H1 (cell line): ENCODE data around the gene TCFL5.

Experiments
- CEBPB ChIP-seq: IDR thresholded peaks from 2 replicates; pipeline ENCODE4 v1.6.1; 2012; ENCODE audit warnings: low read depth, low read length
- POLR2A ChIP-seq, 2 experiments: IDR thresholded peaks; 1 replicate in 1 of 2; 2 replicates in 1 of 2; pipeline ENCODE4 v1.6.1; 2011; ENCODE audit warnings: low read depth in 2 of 2, low read length in 2 of 2, mild to moderate bottlenecking in 2 of 2; ENCODE audit errors: control extremely low read depth in 1 of 2
- SIRT6 ChIP-seq: IDR thresholded peaks from one replicate; pipeline ENCODE4 v1.7.1; 2012; ENCODE audit warnings: low read length, inconsistent platforms
- USF2 ChIP-seq: IDR thresholded peaks from 2 replicates; pipeline ENCODE4 v1.6.1; 2011; ENCODE audit warnings: low read length, improper control_type of control experiment
- YY1 ChIP-seq: IDR thresholded peaks from 2 replicates; pipeline ENCODE4 v1.6.1; 2011; ENCODE audit warnings: low read depth, mild to moderate bottlenecking, low read length

GRCh38 chr20:62893700-62894099 lies 32.1 kb upstream of the TCFL5 start:
- TF ChIP-seq POLR2A (IDR thresholded peaks at IDR 0.05; ENCODE audit: control extremely low read depth in 1 of 2, low read depth in 2 of 2, low read length in 2 of 2), result no peak
- no peak for TF ChIP-seq CEBPB
- no peak for TF ChIP-seq SIRT6
- TF ChIP-seq USF2, result no peak
- no peak for TF ChIP-seq YY1
